Measurements from ENCODE around the gene THAP12.

Gene THAP12

DNA sequence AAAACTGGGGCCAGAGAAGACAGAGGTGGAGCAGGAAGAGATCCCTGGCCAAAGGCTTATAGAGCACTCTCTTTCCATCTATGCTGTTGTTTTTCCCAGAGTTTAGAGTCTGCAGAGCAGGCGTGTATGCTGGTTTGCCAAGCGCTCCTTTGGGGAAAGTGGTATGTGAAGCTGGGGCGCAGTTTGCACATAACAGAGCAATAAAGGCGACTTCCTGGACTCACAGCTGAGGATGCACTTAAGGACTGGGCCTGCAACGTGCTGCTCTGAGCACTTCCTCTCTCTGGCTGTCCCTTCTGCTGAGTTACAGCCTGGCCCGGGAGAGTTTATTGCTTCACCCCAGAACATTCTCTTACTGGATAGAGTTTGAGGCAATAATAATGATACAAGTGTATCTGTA lies 41.7 kb downstream of the THAP12 start:
- no peak for DNase-seq (ENCODE audit: low read depth)
- TF ChIP-seq, protein P1, sequence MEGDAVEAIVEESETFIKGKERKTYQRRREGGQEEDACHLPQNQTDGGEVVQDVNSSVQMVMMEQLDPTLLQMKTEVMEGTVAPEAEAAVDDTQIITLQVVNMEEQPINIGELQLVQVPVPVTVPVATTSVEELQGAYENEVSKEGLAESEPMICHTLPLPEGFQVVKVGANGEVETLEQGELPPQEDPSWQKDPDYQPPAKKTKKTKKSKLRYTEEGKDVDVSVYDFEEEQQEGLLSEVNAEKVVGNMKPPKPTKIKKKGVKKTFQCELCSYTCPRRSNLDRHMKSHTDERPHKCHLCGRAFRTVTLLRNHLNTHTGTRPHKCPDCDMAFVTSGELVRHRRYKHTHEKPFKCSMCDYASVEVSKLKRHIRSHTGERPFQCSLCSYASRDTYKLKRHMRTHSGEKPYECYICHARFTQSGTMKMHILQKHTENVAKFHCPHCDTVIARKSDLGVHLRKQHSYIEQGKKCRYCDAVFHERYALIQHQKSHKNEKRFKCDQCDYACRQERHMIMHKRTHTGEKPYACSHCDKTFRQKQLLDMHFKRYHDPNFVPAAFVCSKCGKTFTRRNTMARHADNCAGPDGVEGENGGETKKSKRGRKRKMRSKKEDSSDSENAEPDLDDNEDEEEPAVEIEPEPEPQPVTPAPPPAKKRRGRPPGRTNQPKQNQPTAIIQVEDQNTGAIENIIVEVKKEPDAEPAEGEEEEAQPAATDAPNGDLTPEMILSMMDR (IDR thresholded peaks at IDR 0.05; ENCODE audit: low read depth, low read length, missing control alignments): no peak
- no peak overlapping the region for H3K4me3 ChIP-seq (ENCODE audit: low read depth, low read length)

GRCh38 chr11:76337923-76338322 lies 43.0 kb downstream of the THAP12 start:
- no peak for DNase-seq (ENCODE audit: low read depth)
- TF ChIP-seq, protein P1 (IDR thresholded peaks at IDR 0.05; ENCODE audit: low read depth, low read length, missing control alignments): no peak
- H3K4me3 ChIP-seq (ENCODE audit: low read depth, low read length): no peak overlapping the region

DNA sequence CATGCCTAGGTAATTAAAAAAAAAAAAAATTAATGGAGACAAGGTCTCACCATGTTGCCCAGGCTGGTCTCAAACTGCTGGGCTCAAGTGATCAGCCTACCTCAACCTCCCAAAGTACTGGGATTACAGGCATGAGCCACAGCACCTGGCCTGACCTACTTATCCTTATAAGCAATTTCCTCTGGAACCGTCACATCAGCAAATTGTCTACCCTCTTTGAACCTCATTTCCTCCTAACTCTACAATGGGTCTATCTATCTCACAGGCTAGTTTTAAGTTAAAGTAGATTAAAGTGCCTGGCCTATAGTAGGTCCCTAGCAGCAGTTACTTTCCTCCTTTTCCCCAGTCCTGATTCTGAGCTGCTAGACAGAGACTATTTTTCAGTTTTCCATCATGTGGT lies 43.5 kb downstream of the THAP12 start:
- DNase-seq (ENCODE audit: low read depth): no peak
- TF ChIP-seq, protein P1 (IDR thresholded peaks at IDR 0.05; ENCODE audit: low read depth, low read length, missing control alignments): no peak
- no peak overlapping the region for H3K4me3 ChIP-seq (ENCODE audit: low read depth, low read length)

- no peak overlapping the region for H3K4me3 ChIP-seq (ENCODE audit: low read depth, low read length)
- DNase-seq (ENCODE audit: low read depth): no peak
- TF ChIP-seq, protein P1 (IDR thresholded peaks at IDR 0.05; ENCODE audit: low read depth, low read length, missing control alignments): no peak
These were observed 44.3 kb downstream of the THAP12 start for GRCh38 chr11:76336597-76336996.

DNA sequence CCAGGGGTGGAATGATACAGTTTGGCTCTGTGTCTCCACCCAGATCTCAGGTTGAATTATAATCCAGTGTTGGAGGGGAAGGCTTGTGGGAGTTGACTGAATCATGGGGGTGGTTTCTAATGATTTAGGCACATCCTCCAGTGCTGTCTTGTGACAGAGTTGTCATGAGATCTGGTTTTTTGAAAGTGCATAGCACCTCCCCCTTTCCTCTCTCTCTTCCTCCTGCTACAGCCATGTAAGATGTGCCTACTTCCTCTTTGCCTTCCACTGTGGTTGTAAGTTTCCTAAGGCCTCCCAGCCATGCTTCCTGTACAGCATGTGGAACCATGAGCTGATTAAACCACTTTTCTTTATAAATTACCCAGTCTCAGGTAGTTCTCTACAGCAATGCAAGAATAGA lies 45.1 kb downstream of the THAP12 start:
- TF ChIP-seq, protein P1 (IDR thresholded peaks at IDR 0.05; ENCODE audit: low read depth, low read length, missing control alignments): no peak
- no peak for DNase-seq (ENCODE audit: low read depth)
- no peak overlapping the region for H3K4me3 ChIP-seq (ENCODE audit: low read depth, low read length)

DNA sequence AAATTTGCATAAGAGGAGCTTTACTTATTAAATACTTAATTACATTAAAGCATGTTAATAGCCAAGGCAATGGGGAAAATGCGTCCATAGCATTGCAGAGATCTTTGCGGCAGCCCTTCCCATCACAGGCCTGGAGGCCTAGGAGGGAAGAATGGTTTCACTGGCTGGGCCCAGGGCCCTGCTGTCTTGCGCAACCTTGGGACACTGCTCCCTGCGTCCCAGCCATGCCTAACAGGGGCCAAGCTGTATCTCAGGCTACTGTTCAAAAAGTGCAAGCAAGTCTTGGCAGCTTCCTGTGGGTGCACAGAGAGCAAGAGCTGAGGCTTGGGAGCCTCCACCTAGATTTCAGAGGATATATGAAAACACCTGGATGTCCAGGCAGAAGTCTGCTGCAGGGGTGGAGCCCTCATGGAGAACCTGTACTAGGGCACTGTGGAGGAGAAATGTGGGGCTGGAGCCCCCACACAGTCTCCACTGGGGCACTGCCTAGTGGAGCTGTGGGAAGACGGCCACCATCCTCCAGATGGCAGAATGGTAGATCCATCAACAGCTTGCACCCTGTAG lies 46.0 kb downstream of the THAP12 start:
- DNase-seq (ENCODE audit: low read depth): no peak
- H3K4me3 ChIP-seq (ENCODE audit: low read depth, low read length): no peak overlapping the region
- TF ChIP-seq, protein P1 (IDR thresholded peaks at IDR 0.05; ENCODE audit: low read depth, low read length, missing control alignments): no peak

DNA sequence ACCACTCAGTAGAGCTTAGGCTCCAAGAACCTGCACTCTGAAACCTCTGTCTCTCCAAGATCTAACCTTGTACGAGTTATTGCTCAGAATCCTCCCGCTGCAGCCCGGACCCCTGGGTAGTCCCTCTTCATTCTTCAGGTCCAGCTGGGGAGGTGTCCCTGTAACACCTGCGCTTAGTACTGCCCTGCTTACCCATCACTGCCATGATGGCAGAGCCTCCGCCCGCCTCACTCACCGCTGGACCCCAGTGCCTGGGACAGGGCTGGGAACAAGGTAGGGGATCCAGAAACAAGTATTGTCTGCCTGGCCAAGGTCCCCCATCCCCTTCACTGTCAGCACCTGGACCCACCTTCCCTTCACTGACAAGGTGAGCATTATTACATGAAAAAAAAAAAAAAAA lies 50.3 kb downstream of the THAP12 start:
- H3K4me3 ChIP-seq (ENCODE audit: low read depth, low read length): no peak overlapping the region
- TF ChIP-seq, protein P1 (IDR thresholded peaks at IDR 0.05; ENCODE audit: low read depth, low read length, missing control alignments): no peak
- no peak for DNase-seq (ENCODE audit: low read depth)

Measured in GM12864 (cell line).